H1 (cell line): ENCODE data around the gene RSKR. TPM values are rescaled to one million over a fixed set of nuclear protein-coding genes. Genes with fewer than 3 reads are reported as not detected.

Source experiments
- CTCF ChIA-PET: fragments of 300-600 bp; sonication (Branson Sonifier 250); formaldehyde crosslinking; loops from one replicate; lab custom pipeline; 2021; ENCODE audit not compliant: partially characterized antibody; lab: Charles Lee
- POLR2A ChIA-PET: fragments of 300-600 bp; sonication (Branson Sonifier 250); formaldehyde crosslinking; loops from one replicate; lab custom pipeline; 2021; ENCODE audit warnings: inconsistent platforms; ENCODE audit not compliant: partially characterized antibody; lab: Charles Lee
- DNase-seq, 2 experiments: peaks; one replicate each; pipeline versions ENCODE4 v3.0.0 to v3.0.0-alpha.2; 2010 to 2022; ENCODE audit warnings: low spot score in 2 of 2, low read depth in 1 of 2, mixed read lengths in 1 of 2
- FAIRE-seq: peaks from 2 replicates; lab custom pipeline; 2011; peaks lifted over from hg19 to GRCh38; lab: Jason Lieb, UNC
- H2AFZ ChIP-seq: 2 replicates; pipeline ENCODE4 v1.8.1; 2012; ENCODE audit warnings: low read length, inconsistent platforms
- H2AK5ac ChIP-seq: 2 replicates; pipeline ENCODE4 v1.6.1; 2013; ENCODE audit warnings: low read depth, low read length
- H2BK120ac ChIP-seq: replicated peaks from 2 replicates; pipeline ENCODE3; 2013; ENCODE audit warnings: low read depth, low read length, inconsistent platforms
- H2BK12ac ChIP-seq: 2 replicates; pipeline ENCODE4 v1.6.1; 2013; ENCODE audit warnings: low read depth, low read length
- H2BK15ac ChIP-seq: 2 replicates; pipeline ENCODE4 v1.6.1; 2013; ENCODE audit warnings: low read length
- H2BK20ac ChIP-seq: 2 replicates; pipeline ENCODE4 v1.6.1; 2013; ENCODE audit warnings: low read length
- H2BK5ac ChIP-seq: 2 replicates; pipeline ENCODE4 v1.6.1; 2013; ENCODE audit warnings: low read depth, low read length
- H3K14ac ChIP-seq: 2 replicates; pipeline ENCODE4 v1.6.1; 2013; ENCODE audit warnings: inconsistent platforms; ENCODE audit not compliant: insufficient read length
- H3K18ac ChIP-seq: 2 replicates; pipeline ENCODE4 v1.6.1; 2013; ENCODE audit warnings: low read length; ENCODE audit errors: extremely low read depth
- H3K23ac ChIP-seq: 2 replicates; pipeline ENCODE4 v1.6.1; 2013; ENCODE audit warnings: inconsistent platforms; ENCODE audit not compliant: insufficient read length
- H3K23me2 ChIP-seq: 2 replicates; pipeline ENCODE4 v1.6.1; 2013; ENCODE audit warnings: low read depth, low read length
- H3K27ac ChIP-seq: 2 replicates; pipeline ENCODE4 v1.6.1; 2011; ENCODE audit warnings: low read depth, low read length, inconsistent platforms
- H3K27me3 ChIP-seq, 4 experiments: replicated peaks in 1 of 4; 1 replicate in 1 of 4; 2 replicates in 3 of 4; pipeline versions ENCODE4 v1.6.1 to v1.8.1; 2011 to 2013; ENCODE audit warnings: low read length in 3 of 4, mild to moderate bottlenecking in 3 of 4, inconsistent platforms in 2 of 4, mixed read lengths in 2 of 4, moderate library complexity in 1 of 4; ENCODE audit not compliant: control insufficient read depth in 3 of 4, insufficient read depth in 3 of 4; ENCODE audit errors: extremely low read depth in 1 of 4
- H3K36me3 ChIP-seq, 4 experiments: 2 replicates each; pipeline versions ENCODE4 v1.6.1 to v1.8.1; 2011 to 2013; ENCODE audit warnings: mild to moderate bottlenecking in 4 of 4, low read length in 3 of 4, moderate library complexity in 2 of 4, control low read depth in 1 of 4, inconsistent platforms in 1 of 4; ENCODE audit not compliant: insufficient read depth in 4 of 4, control insufficient read depth in 2 of 4
- H3K4ac ChIP-seq: replicated peaks from 2 replicates; pipeline ENCODE3; 2013; ENCODE audit warnings: low read length, low read depth, mixed read lengths, inconsistent platforms; ENCODE audit not compliant: insufficient read length
- H3K4me1 ChIP-seq, 4 experiments: replicated peaks in 1 of 4; 1 replicate in 1 of 4; 2 replicates in 3 of 4; pipeline versions ENCODE4 v1.6.1 to v1.8.1; 2011 to 2013; ENCODE audit warnings: low read length in 3 of 4, inconsistent platforms in 2 of 4, mixed read lengths in 1 of 4; ENCODE audit not compliant: insufficient read depth in 4 of 4, control insufficient read depth in 3 of 4
- H3K4me2 ChIP-seq, 2 experiments: 2 replicates each; pipeline versions ENCODE4 v1.6.1 to v1.8.1; 2011 to 2013; ENCODE audit warnings: low read depth in 2 of 2, low read length in 2 of 2, control low read depth in 1 of 2, inconsistent platforms in 1 of 2, mild to moderate bottlenecking in 1 of 2; ENCODE audit not compliant: insufficient read depth in 1 of 2
- H3K4me3 ChIP-seq, 4 experiments: fragments of 200-600, 300-600 bp in 1 of 4; sonication (generic), shearing (Covaris generic), sonication (Bioruptor Twin) in 1 of 4; 2 replicates each; pipeline versions ENCODE4 v1.5.1 to v1.8.1; 2011 to 2016; ENCODE audit warnings: low read length in 4 of 4, low read depth in 3 of 4, control low read depth in 2 of 4, inconsistent platforms in 2 of 4, mild to moderate bottlenecking in 2 of 4, mixed read lengths in 1 of 4, moderate library complexity in 1 of 4; ENCODE audit not compliant: insufficient read depth in 2 of 4; ENCODE audit errors: extremely low read depth in 1 of 4
- H3K56ac ChIP-seq: replicated peaks from 2 replicates; pipeline ENCODE3; 2013; ENCODE audit warnings: low read depth, mild to moderate bottlenecking, mixed read lengths, low read length, inconsistent platforms; ENCODE audit not compliant: insufficient read length
- H3K79me1 ChIP-seq: 2 replicates; pipeline ENCODE4 v1.6.1; 2013; ENCODE audit warnings: low read depth, low read length, control low read depth
- H3K79me2 ChIP-seq, 2 experiments: 2 replicates each; pipeline versions ENCODE4 v1.6.1 to v1.8.1; 2012 to 2013; ENCODE audit warnings: low read length in 2 of 2, mild to moderate bottlenecking in 2 of 2, inconsistent platforms in 1 of 2; ENCODE audit not compliant: insufficient read depth in 2 of 2, control insufficient read depth in 1 of 2
- H3K9ac ChIP-seq, 4 experiments: replicated peaks in 1 of 4; 1 replicate in 1 of 4; 2 replicates in 3 of 4; pipeline versions ENCODE4 v1.6.1 to v1.8.1; 2011 to 2013; ENCODE audit warnings: low read depth in 3 of 4, low read length in 3 of 4, control low read depth in 2 of 4, mild to moderate bottlenecking in 2 of 4, moderate library complexity in 2 of 4, inconsistent platforms in 1 of 4; ENCODE audit errors: extremely low read depth in 1 of 4
- H3K9me3 ChIP-seq, 2 experiments: 2 replicates each; pipeline versions ENCODE4 v1.6.1 to v1.8.1; 2012 to 2013; ENCODE audit warnings: mild to moderate bottlenecking in 2 of 2, moderate library complexity in 2 of 2, control low read depth in 1 of 2, inconsistent platforms in 1 of 2, low read depth in 1 of 2, low read length in 1 of 2, mixed read lengths in 1 of 2; ENCODE audit not compliant: insufficient read depth in 2 of 2
- H4K20me1 ChIP-seq, 2 experiments: replicated peaks in 1 of 2; 2 replicates each; pipeline versions ENCODE3 to v1.8.1; 2011 to 2013; ENCODE audit warnings: inconsistent platforms in 2 of 2, low read length in 2 of 2, mild to moderate bottlenecking in 1 of 2; ENCODE audit not compliant: insufficient read depth in 2 of 2, control insufficient read depth in 1 of 2
- H4K5ac ChIP-seq: 2 replicates; pipeline ENCODE4 v1.6.1; 2013; ENCODE audit warnings: low read length, low read depth, mixed read lengths, inconsistent platforms; ENCODE audit not compliant: insufficient read length
- H4K8ac ChIP-seq: 2 replicates; pipeline ENCODE4 v1.8.0; 2013; ENCODE audit warnings: mild to moderate bottlenecking, moderate library complexity, low read length, inconsistent platforms; ENCODE audit not compliant: insufficient read depth; ENCODE audit errors: extremely low read depth
- H4K91ac ChIP-seq: replicated peaks from 2 replicates; pipeline ENCODE3; 2013; ENCODE audit warnings: low read length, mixed read lengths, inconsistent platforms; ENCODE audit not compliant: insufficient read length
- BRCA1 ChIP-seq: IDR thresholded peaks from 2 replicates; pipeline ENCODE4 v1.6.1; 2012; ENCODE audit warnings: low read depth, low read length, improper control_type of control experiment
- KDM1A ChIP-seq: fragments of 200-600, 300-600 bp; sonication (generic); IDR thresholded peaks from 2 replicates; pipeline ENCODE4 v1.7.1; 2016; ENCODE audit warnings: mild to moderate bottlenecking, low read length, borderline replicate concordance
- KDM4A ChIP-seq: IDR thresholded peaks from one replicate; pipeline ENCODE4 v1.7.1; 2012; ENCODE audit warnings: low read depth, mild to moderate bottlenecking, moderate library complexity, low read length, inconsistent platforms; ENCODE audit not compliant: severe bottlenecking
- POLR2AphosphoS5 ChIP-seq: IDR thresholded peaks from 2 replicates; pipeline ENCODE4 v1.6.1; 2011; ENCODE audit warnings: low read depth, low read length
- TAF1 ChIP-seq: IDR thresholded peaks from 2 replicates; pipeline ENCODE4 v1.6.1; 2011; ENCODE audit warnings: mild to moderate bottlenecking, low read depth, low read length
- TEAD4 ChIP-seq: IDR thresholded peaks from 2 replicates; pipeline ENCODE4 v1.6.1; 2012; ENCODE audit warnings: low read depth, low read length, inconsistent platforms, mixed read lengths
- WGBS, 2 experiments: shearing (Covaris generic) in 1 of 2; methylation state at CpG; one replicate each; pipeline versions ENCODE4 v1.1.6 to v1.1.7; 2013 to 2015; ENCODE audit warnings: low lambda C conversion rate in 2 of 2, mixed read lengths in 2 of 2, inconsistent platforms in 1 of 2, low coverage in 1 of 2, missing lambda C conversion rate in 1 of 2; ENCODE audit not compliant: insufficient replicate concordance in 2 of 2, insufficient coverage in 1 of 2, insufficient read length in 1 of 2; ENCODE audit errors: extremely low coverage in 1 of 2, missing lambda C conversion rate in 1 of 2; 5-methylcytosine and 5-hydroxymethylcytosine counted together
- polyA plus RNA-seq, 7 experiments: library from polyadenylated mRNA; depleted of rRNA in 3 of 7; stranded (reverse) in 5 of 7; unstranded in 2 of 7; fragments of >200 nt in 5 of 7; fragments of 200-250 nt in 2 of 7; gene quantifications; 1 replicate in 5 of 7; 2 replicates in 1 of 7; 4 replicates in 1 of 7; pipeline versions ENCODE4 v1.2.1 to v1.2.3, GENCODE V29; 2011 to 2013; ENCODE audit warnings: missing spikeins in 2 of 7, mixed read lengths in 2 of 7
- total RNA-seq: library from RNA; stranded (reverse); fragmentation: NEBNext Ultra II Directional; extraction: Animal tissue kit (Norgen Biotek cat#: 25700); gene quantifications from 2 replicates; pipeline ENCODE4 v1.2.1, GENCODE V29; 2021

The RSKR gene
- total and polyA plus RNA-seq, 2 of the 8 experiments (the other 6 are each of a cell fraction or from before 2014, with no cell fraction given): 24.1 to 28.5 TPM

GRCh38 chr17:28616281-28616680 lies 2.3 kb upstream of the RSKR start:
- peaks cover 61 to 89% (median 80%) of the 10 kb centered on the region in 4 experiments for H3K36me3 ChIP-seq
- H3K9me3 ChIP-seq: no peaks in the 10 kb centered on the region
- H2BK15ac ChIP-seq: no peak overlapping the region
- no peak overlapping the region for H4K8ac ChIP-seq
- H4K20me1 ChIP-seq: peaks cover 2 to 6% of the 10 kb centered on the region in 2 experiments
- no peak overlapping the region for H2AK5ac ChIP-seq
- FAIRE-seq: no peak
- no peaks in the 10 kb centered on the region for H3K79me2 ChIP-seq
- H3K23me2 ChIP-seq: no peaks in the 10 kb centered on the region
- H3K23ac ChIP-seq: no peak overlapping the region
- H2AFZ ChIP-seq: no peak overlapping the region
- H2BK12ac ChIP-seq: no peak overlapping the region
- H4K91ac ChIP-seq: no peak overlapping the region
- no peak for DNase-seq
- no peak overlapping the region for H2BK20ac ChIP-seq
- CTCF ChIA-PET: interaction anchor here (0.8 to 1.4 kb wide), 2 partner anchors 25 to 52 kb away, joined by 3 read pairs; no protein-coding TSS in a partner anchor
- no peak overlapping the region for H2BK5ac ChIP-seq
- 91% methylated on average over 7 of the region's 7 CpGs; no CpG with 5 or more reads in 1 of the 2 experiments for WGBS, 2 experiments
- no peak overlapping the region for H4K5ac ChIP-seq
- no peak overlapping the region for H3K4ac ChIP-seq
- 0 out of 2 replicates have a peak, but pooled peaks cover 2% of the 10 kb centered on the region for H3K79me1 ChIP-seq
- H3K27me3 ChIP-seq: no peaks in the 10 kb centered on the region
- H3K56ac ChIP-seq: no peak overlapping the region
- no peak overlapping the region for H3K4me3 ChIP-seq
- POLR2A ChIA-PET: interaction anchor here (0.7 to 14.8 kb wide), 10 partner anchors 16 to 76 kb away, joined by 3 to 163 read pairs (median 4); partner anchors contain the start of genes SDF2 and SUPT6H
- H3K27ac ChIP-seq: no peak overlapping the region
- TF ChIP-seq BRCA1 (no peak), POLR2AphosphoS5 (no peak), TEAD4 (no peak), KDM1A (no peak), TAF1 (no peak), KDM4A (no peak)
- TF ChIP-seq, all 59 proteins: peak for 0
- H3K9ac ChIP-seq: no peak overlapping the region
- H3K14ac ChIP-seq: no peak overlapping the region
- H3K4me1 ChIP-seq: no peaks in the 10 kb centered on the region
- no peak overlapping the region for H3K4me2 ChIP-seq
- no peak overlapping the region for H3K18ac ChIP-seq
- no peak overlapping the region for H2BK120ac ChIP-seq
